ENCODE results near the gene SF3B4. TPM values are rescaled to one million over a fixed set of nuclear protein-coding genes. Genes with fewer than 3 reads are reported as not detected.

SF3B4 gene
- total and polyA plus RNA-seq, 2 of the 4 experiments (the other 2 are of a cell fraction) = 6.6 to 64.4 TPM

DNA sequence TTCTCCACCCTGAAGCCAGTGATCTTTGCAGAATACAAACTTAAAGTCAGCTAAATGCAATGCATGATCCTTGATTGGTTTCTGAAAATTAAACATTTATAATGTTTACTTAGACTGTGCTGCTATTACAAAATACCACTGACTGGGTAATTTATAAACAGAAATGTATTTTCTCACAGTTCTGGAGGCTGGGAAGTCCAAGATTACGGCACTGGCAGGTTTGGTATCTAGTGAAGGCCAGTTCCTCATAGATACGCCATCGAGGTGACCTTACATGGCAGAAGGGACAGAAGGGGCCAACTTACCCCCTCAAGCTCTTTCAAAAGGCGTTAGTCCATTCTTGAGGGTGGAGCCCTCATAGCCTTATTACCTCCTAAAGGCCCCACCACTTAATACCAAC is 31.0 kb downstream of the SF3B4 start:
- in situ Hi-C loops (cut with MboI; ENCODE audit: low sequenced_read_pairs) (loop anchor here (10.0 kb wide), 1 partner anchor 158 kb away; no protein-coding TSS in a partner anchor), intact Hi-C loops (cut with micrococcal nuclease) (loop anchor here (5.0 kb wide), 1 partner anchor 156 kb away; no protein-coding TSS in a partner anchor), dilution Hi-C loops (cut with HindIII; ENCODE audit: low sequenced_read_pairs, unreplicated experiment) (no loop called here)
- ATAC-seq (ENCODE audit: low read depth) (no peak), DNase-seq (no peak)
- H2AFZ ChIP-seq (replicated peaks; ENCODE audit: low read length, poor library complexity) = no peak overlapping the region
- H4K8ac ChIP-seq (ENCODE audit: low read depth in 2 of 2, low read length in 2 of 2) = no peak overlapping the region
- no peak overlapping the region for H3K9ac ChIP-seq (ENCODE audit: low read depth, low read length)
- H3K14ac ChIP-seq (replicated peaks; ENCODE audit: low read depth, low read length) = no peak overlapping the region
- no peak overlapping the region for H3K4me2 ChIP-seq (ENCODE audit: low read depth, low read length)
- no peak overlapping the region for H3K56ac ChIP-seq (ENCODE audit: extremely low read depth, insufficient read depth, low read length)
- ChIA-PET CTCF (no interaction called here), POLR2A (ENCODE audit: unreplicated experiment) (no interaction called here)
- no peak overlapping the region for H3K4me3 ChIP-seq (ENCODE audit: insufficient read depth, low read depth, low read length)
- H2AK9ac ChIP-seq (replicated peaks; ENCODE audit: low read depth, low read length, poor library complexity) = no peak overlapping the region
- BruUV-seq (replicated peaks) = no TSS peak
- H3K9me1 ChIP-seq (ENCODE audit: insufficient read depth, low read length) = peaks cover 11% of the 10 kb centered on the region; the same call in 1 of the 2 replicates
- H4K20me1 ChIP-seq (ENCODE audit: insufficient read depth, low read length) = no peaks in the 10 kb centered on the region
- H3K4me1 ChIP-seq (ENCODE audit: control insufficient read depth, insufficient read depth, low read length) = peaks cover 4% of the 10 kb centered on the region
- no peak overlapping the region for H4K91ac ChIP-seq (ENCODE audit: insufficient read depth, low read depth, low read length)
- no peak overlapping the region for H3K4ac ChIP-seq (ENCODE audit: low read depth, low read length)
- no peak for TF ChIP-seq SMC3 (IDR thresholded peaks at IDR 0.05; ENCODE audit: low read depth, low read length)
- H2AK5ac ChIP-seq (ENCODE audit: low read depth, low read length) = no peak overlapping the region
- no peaks in the 10 kb centered on the region for H3K36me3 ChIP-seq (ENCODE audit: control insufficient read depth, insufficient read depth, low read length)
- H3K27ac ChIP-seq (ENCODE audit: insufficient read depth, low read length) = no peak overlapping the region
- no CpG with 5 or more reads among the region's 4 CpGs for WGBS, 2 experiments (ENCODE audit: extremely low coverage in 2 of 2, insufficient read length in 1 of 2)
- no peak overlapping the region for H3K18ac ChIP-seq (ENCODE audit: low read depth, low read length)
- H2BK120ac ChIP-seq (ENCODE audit: low read depth, low read length) = no peak overlapping the region
- no peak overlapping the region for H2BK15ac ChIP-seq (ENCODE audit: low read depth, low read length)
- H3K27me3 ChIP-seq (ENCODE audit: control insufficient read depth, insufficient read depth, low read length) = no peaks in the 10 kb centered on the region
- peaks cover 2% of the 10 kb centered on the region; the same call in 1 of the 2 replicates for H3K9me3 ChIP-seq (ENCODE audit: control insufficient read depth, insufficient read depth, low read length)
- no peak overlapping the region for H4K5ac ChIP-seq (ENCODE audit: low read depth, low read length)
- H3K23ac ChIP-seq (ENCODE audit: low read depth, low read length) = no peak overlapping the region
- peaks cover 0 to 10% of the 10 kb centered on the region in 2 experiments; a peak in 3 of 4 replicates for H3K79me1 ChIP-seq (ENCODE audit: low read depth in 1 of 2, low read length in 2 of 2)
- H2BK20ac ChIP-seq (ENCODE audit: low read depth, low read length) = no peak overlapping the region
- no peak overlapping the region for H2BK5ac ChIP-seq (ENCODE audit: low read depth, low read length, poor library complexity, severe bottlenecking)
